MM.1S (cell line): ENCODE measurements around the gene SCN4A.

Source experiments
- DNase-seq: peaks from one replicate; pipeline ENCODE4 v3.0.0-alpha.2; 2015
- H2AFZ ChIP-seq: fragments of 300-600 bp; sonication (generic); 2 replicates; pipeline ENCODE4 v1.6.0; 2016; ENCODE audit warnings: antibody characterized with exemption, low read length
- H3F3A ChIP-seq: fragments of 300-600 bp; sonication (generic); 2 replicates; pipeline ENCODE4 v1.6.1; 2016; ENCODE audit warnings: mild to moderate bottlenecking, antibody characterized with exemption, low read length, moderate library complexity, mixed read lengths; ENCODE audit not compliant: insufficient read depth
- H3K27ac ChIP-seq: fragments of 300-600 bp; sonication (generic); 2 replicates; pipeline ENCODE4 v1.5.1; 2016; ENCODE audit warnings: mild to moderate bottlenecking, low read length
- H3K27me3 ChIP-seq: fragments of 300-600 bp; sonication (generic); replicated peaks from 2 replicates; pipeline ENCODE4 v1.6.0; 2016; ENCODE audit warnings: low read length; ENCODE audit not compliant: insufficient read depth
- H3K36me3 ChIP-seq: fragments of 300-600 bp; sonication (generic); replicated peaks from 2 replicates; pipeline ENCODE4 v1.6.1; 2016; ENCODE audit warnings: mild to moderate bottlenecking, low read length, mixed read lengths; ENCODE audit not compliant: insufficient read depth
- H3K4me1 ChIP-seq: fragments of 300-600 bp; sonication (generic); 2 replicates; pipeline ENCODE4 v1.6.1; 2016; ENCODE audit warnings: low read length, mixed read lengths
- H3K4me2 ChIP-seq: fragments of 300-600 bp; sonication (generic); 2 replicates; pipeline ENCODE4 v1.6.0; 2016; ENCODE audit warnings: low read depth, low read length
- H3K4me3 ChIP-seq: fragments of 300-600 bp; sonication (generic); 2 replicates; pipeline ENCODE4 v1.5.1; 2016; ENCODE audit warnings: low read length, mixed read lengths
- H3K79me2 ChIP-seq: fragments of 300-600 bp; sonication (generic); 2 replicates; pipeline ENCODE4 v1.6.1; 2016; ENCODE audit warnings: mixed run types, low read length, mixed read lengths
- H3K9ac ChIP-seq: fragments of 300-600 bp; sonication (generic); 2 replicates; pipeline ENCODE4 v1.6.1; 2016; ENCODE audit warnings: low read length, mixed read lengths
- H3K9me2 ChIP-seq: fragments of 300-600 bp; sonication (generic); replicated peaks from 2 replicates; pipeline ENCODE4 v1.6.1; 2016; ENCODE audit warnings: mild to moderate bottlenecking, low read length, mixed read lengths; ENCODE audit not compliant: insufficient read depth
- H3K9me3 ChIP-seq: fragments of 300-600 bp; sonication (generic); replicated peaks from 2 replicates; pipeline ENCODE4 v1.6.1; 2016; ENCODE audit warnings: mild to moderate bottlenecking, low read length, mixed read lengths; ENCODE audit not compliant: insufficient read depth
- H4K20me1 ChIP-seq: fragments of 300-600 bp; sonication (generic); 2 replicates; pipeline ENCODE4 v1.6.1; 2016; ENCODE audit warnings: mild to moderate bottlenecking, low read length, moderate library complexity, mixed read lengths; ENCODE audit not compliant: insufficient read depth
- CTCF ChIP-seq: fragments of 300-600 bp; sonication (generic); IDR thresholded peaks from 2 replicates; pipeline ENCODE4 v1.5.1; 2016; ENCODE audit warnings: antibody characterized with exemption, low read length, mixed read lengths
- EZH2 ChIP-seq: fragments of 300-600 bp; sonication (generic); optimal IDR thresholded peaks from 2 replicates; pipeline ENCODE3; 2017; ENCODE audit warnings: low read depth, mild to moderate bottlenecking, antibody characterized with exemption, low read length, mixed read lengths
- EZH2phosphoT487 ChIP-seq: fragments of 300-600 bp; sonication (generic); IDR thresholded peaks from 2 replicates; pipeline ENCODE4 v1.6.1; 2018; ENCODE audit warnings: antibody characterized with exemption, low read length

Gene SCN4A

GRCh38 chr17:63933598-63933997 lies 39.1 kb downstream of the SCN4A start:
- TF ChIP-seq CTCF (no peak), EZH2 (no peak), EZH2phosphoT487 (no peak)
- no peak overlapping the region for H2AFZ ChIP-seq
- H3K36me3 ChIP-seq: no peaks in the 10 kb centered on the region
- H3K9ac ChIP-seq: no peak overlapping the region
- no peaks in the 10 kb centered on the region for H3F3A ChIP-seq
- no peak for DNase-seq
- H3K4me1 ChIP-seq: peaks cover 5% of the 10 kb centered on the region; the same call in 1 of the 2 replicates
- H3K9me3 ChIP-seq: no peaks in the 10 kb centered on the region
- H3K4me3 ChIP-seq: no peak overlapping the region
- no peaks in the 10 kb centered on the region for H4K20me1 ChIP-seq
- H3K79me2 ChIP-seq: no peaks in the 10 kb centered on the region
- no peak overlapping the region for H3K4me2 ChIP-seq
- no peaks in the 10 kb centered on the region for H3K27me3 ChIP-seq
- no peak overlapping the region for H3K27ac ChIP-seq
- no peaks in the 10 kb centered on the region for H3K9me2 ChIP-seq

DNA sequence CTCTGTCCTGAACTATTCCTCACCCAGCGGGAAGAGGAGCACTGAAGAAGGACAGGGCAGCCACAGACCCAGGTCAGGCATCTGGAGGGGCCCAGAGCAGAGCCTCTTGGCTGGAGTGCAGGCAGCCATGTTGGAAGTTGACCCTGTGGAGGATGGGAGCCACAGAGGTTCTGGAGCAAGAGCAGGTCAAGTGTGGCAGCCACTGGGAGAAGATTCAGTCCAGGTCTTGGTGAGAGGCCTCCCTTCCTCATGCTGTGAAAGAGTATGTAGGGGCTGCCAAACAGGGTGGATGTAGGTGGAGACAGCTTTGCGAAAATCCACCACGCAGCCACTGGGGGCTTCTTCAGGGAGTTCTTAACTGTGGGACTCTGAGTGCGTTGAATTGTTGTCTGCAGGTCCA lies 40.0 kb downstream of the SCN4A start:
- Histone ChIP-seq H3K9me3 (no peaks in the 10 kb centered on the region), H3K4me3 (peak overlapping the region; percentile 67), H2AFZ (peak overlapping the region; percentile 81), H3F3A (no peaks in the 10 kb centered on the region), H4K20me1 (no peaks in the 10 kb centered on the region), H3K4me2 (peak overlapping the region; percentile 85), H3K36me3 (no peaks in the 10 kb centered on the region), H3K4me1 (peaks cover 5% of the 10 kb centered on the region; the same call in 1 of the 2 replicates), H3K27me3 (no peaks in the 10 kb centered on the region), H3K9me2 (no peaks in the 10 kb centered on the region), H3K27ac (no peak overlapping the region), H3K9ac (peak overlapping the region; percentile 51; the same call in 1 of the 2 replicates), H3K79me2 (no peaks in the 10 kb centered on the region)
- DNase-seq: no peak
- no peak for TF ChIP-seq EZH2phosphoT487
- no peak for TF ChIP-seq CTCF
- TF ChIP-seq EZH2: no peak

- DNase-seq: peak; percentile 29
- Histone ChIP-seq H3K79me2 (no peaks in the 10 kb centered on the region), H3K4me2 (peak within 1 kb of the TSS; percentile 85), H3K9me3 (no peaks in the 10 kb centered on the region), H3K27ac (no peak within 1 kb of the TSS), H3K27me3 (no peaks in the 10 kb centered on the region), H3K4me3 (peak within 1 kb of the TSS; percentile 67), H4K20me1 (no peaks in the 10 kb centered on the region), H3K9me2 (no peaks in the 10 kb centered on the region), H2AFZ (peak within 1 kb of the TSS; percentile 81), H3K4me1 (peaks cover 5% of the 10 kb centered on the region; the same call in 1 of the 2 replicates), H3F3A (no peaks in the 10 kb centered on the region), H3K36me3 (no peaks in the 10 kb centered on the region), H3K9ac (peak within 1 kb of the TSS; percentile 51; the same call in 1 of the 2 replicates)
- TF ChIP-seq EZH2 (no peak), CTCF (no peak), EZH2phosphoT487 (no peak)
Observed at GRCh38 chr17:63931981-63932561, 40.6 kb downstream of the SCN4A start, which contains the start of gene CD79B. Gene CD79B (minus strand): TSS chr17:63932331. CDS start chr17:63932261, 70 bp downstream.
